GM23248 (cell line): ENCODE measurements around the gene MRPL17.

Experiments used
- EZH2 ChIP-seq: fragments of 200-600 bp; sonication (generic); IDR thresholded peaks from 2 replicates; pipeline ENCODE4 v1.6.1; 2018; ENCODE audit warnings: antibody characterized with exemption, mild to moderate bottlenecking; ENCODE audit not compliant: insufficient read depth, poor library complexity, severe bottlenecking
- EZH2phosphoT487 ChIP-seq: fragments of 200-600 bp; sonication (generic); IDR thresholded peaks from 2 replicates; pipeline ENCODE4 v1.6.1; 2018; ENCODE audit warnings: antibody characterized with exemption, moderate library complexity, mild to moderate bottlenecking, low read depth; ENCODE audit not compliant: insufficient read depth

- no peak for TF ChIP-seq EZH2
- TF ChIP-seq EZH2phosphoT487: no peak
Measured at GRCh38 chr11:6653656-6654055, 29.5 kb downstream of the MRPL17 start.
